ENCODE measurements around the gene SFRP4.

The SFRP4 gene

GRCh38 chr7:37912756-37913155, 3.9 kb downstream of the SFRP4 start:
- Mint-ChIP-seq H3K27ac (no peak overlapping the region), H3K4me3 (no peak overlapping the region), H3K36me3 (no peaks in the 10 kb centered on the region), H3K4me1 (peaks cover 22% of the 10 kb centered on the region), H3K27me3 (peaks cover 41% of the 10 kb centered on the region), H3K9me3 (no peaks in the 10 kb centered on the region)
- no peak for ATAC-seq

GRCh38 chr7:37908221-37908788, 8.3 kb downstream of the SFRP4 start:
- no peaks in the 10 kb centered on the region for H3K36me3 Mint-ChIP-seq
- no peaks in the 10 kb centered on the region for H3K27me3 Mint-ChIP-seq
- H3K4me1 Mint-ChIP-seq, result no peaks in the 10 kb centered on the region
- no peak overlapping the region for H3K4me3 Mint-ChIP-seq
- no peaks in the 10 kb centered on the region for H3K9me3 Mint-ChIP-seq
- no peak for ATAC-seq
- no peak overlapping the region for H3K27ac Mint-ChIP-seq

- Mint-ChIP-seq H3K27me3 (no peaks in the 10 kb centered on the region), H3K27ac (no peak overlapping the region), H3K36me3 (no peaks in the 10 kb centered on the region), H3K4me3 (no peak overlapping the region), H3K4me1 (no peaks in the 10 kb centered on the region), H3K9me3 (no peaks in the 10 kb centered on the region)
- ATAC-seq, result no peak
Measured at GRCh38 chr7:37901890-37902524, 14.6 kb downstream of the SFRP4 start.

GRCh38 chr7:37901236-37901827, 15.3 kb downstream of the SFRP4 start:
- no peak overlapping the region for H3K27ac Mint-ChIP-seq
- no peaks in the 10 kb centered on the region for H3K9me3 Mint-ChIP-seq
- no peaks in the 10 kb centered on the region for H3K36me3 Mint-ChIP-seq
- H3K27me3 Mint-ChIP-seq, result no peaks in the 10 kb centered on the region
- no peak overlapping the region for H3K4me3 Mint-ChIP-seq
- H3K4me1 Mint-ChIP-seq, result no peaks in the 10 kb centered on the region
- no peak for ATAC-seq

GRCh38 chr7:37899712-37900247, 16.8 kb downstream of the SFRP4 start:
- Mint-ChIP-seq H3K9me3 (no peaks in the 10 kb centered on the region), H3K27me3 (peaks cover 4% of the 10 kb centered on the region), H3K27ac (no peak overlapping the region), H3K36me3 (no peaks in the 10 kb centered on the region), H3K4me3 (no peak overlapping the region), H3K4me1 (no peaks in the 10 kb centered on the region)
- no peak for ATAC-seq

- no peak overlapping the region for H3K27ac Mint-ChIP-seq
- H3K36me3 Mint-ChIP-seq, result no peaks in the 10 kb centered on the region
- H3K27me3 Mint-ChIP-seq, result peaks cover 43% of the 10 kb centered on the region
- peaks cover 6% of the 10 kb centered on the region for H3K9me3 Mint-ChIP-seq
- no peak for ATAC-seq
- H3K4me1 Mint-ChIP-seq, result no peaks in the 10 kb centered on the region
- no peak overlapping the region for H3K4me3 Mint-ChIP-seq
Measured at GRCh38 chr7:37894671-37895070, 21.9 kb downstream of the SFRP4 start.

- no peak for ATAC-seq
- no peak overlapping the region for H3K4me3 Mint-ChIP-seq
- no peaks in the 10 kb centered on the region for H3K36me3 Mint-ChIP-seq
- peaks cover 43% of the 10 kb centered on the region for H3K27me3 Mint-ChIP-seq
- no peak overlapping the region for H3K27ac Mint-ChIP-seq
- H3K4me1 Mint-ChIP-seq, result no peaks in the 10 kb centered on the region
- H3K9me3 Mint-ChIP-seq, result peaks cover 6% of the 10 kb centered on the region
Measured at GRCh38 chr7:37893359-37893758, 23.3 kb downstream of the SFRP4 start.

- no peaks in the 10 kb centered on the region for H3K36me3 Mint-ChIP-seq
- H3K4me1 Mint-ChIP-seq, result no peaks in the 10 kb centered on the region
- peaks cover 20% of the 10 kb centered on the region for H3K27me3 Mint-ChIP-seq
- no peak overlapping the region for H3K4me3 Mint-ChIP-seq
- ATAC-seq, result no peak
- peaks cover 11% of the 10 kb centered on the region for H3K9me3 Mint-ChIP-seq
- no peak overlapping the region for H3K27ac Mint-ChIP-seq
Measured at GRCh38 chr7:37882086-37882485, 34.5 kb downstream of the SFRP4 start.
